ENCODE data around the gene VWA8. TPM values are rescaled to one million over a fixed set of nuclear protein-coding genes. Genes with fewer than 3 reads are reported as not detected.

The VWA8 gene
- total RNA-seq, 4 donors from 2014 or later: 12.0 to 34.0 (median 16.6) TPM

DNA sequence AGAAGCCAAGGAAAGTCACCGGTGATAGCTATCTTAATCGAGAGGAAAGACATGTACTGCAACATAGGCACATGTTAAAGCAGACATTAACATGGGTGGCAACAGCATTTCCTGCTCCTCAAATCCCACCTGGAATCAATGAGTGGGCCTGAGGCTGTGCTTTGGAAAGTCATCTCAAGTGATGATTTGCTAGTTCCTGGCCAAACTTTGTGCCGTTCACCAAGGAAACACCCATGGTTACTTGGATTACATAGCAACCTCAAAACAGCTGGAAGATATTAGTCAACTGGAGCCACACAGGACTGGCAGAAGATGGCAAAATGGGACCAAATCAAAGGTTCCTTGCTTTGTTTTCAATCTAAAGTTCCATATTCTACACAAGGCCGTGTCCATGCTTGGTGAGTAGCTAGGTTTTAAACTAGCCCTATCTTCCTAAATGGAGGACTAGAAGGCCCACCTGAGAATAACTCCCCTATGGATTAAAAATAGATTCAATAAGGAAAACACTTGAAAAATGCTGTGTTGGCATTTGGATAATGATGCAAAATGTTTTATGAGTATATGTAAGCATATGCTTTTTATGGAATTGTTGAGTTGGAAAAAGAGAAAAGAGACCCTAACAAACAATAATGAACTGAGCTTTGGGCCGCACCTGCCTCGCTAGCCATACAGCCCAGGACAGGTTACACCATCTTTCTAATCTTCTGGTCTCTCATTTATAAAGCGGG is 359.0 kb downstream of the VWA8 start:
- H3K4me3 ChIP-seq: no peak overlapping the region
- H3K27ac ChIP-seq: no peak overlapping the region
- no peaks in the 10 kb centered on the region for H3K9me3 ChIP-seq
- no peaks in the 10 kb centered on the region for H3K36me3 ChIP-seq
- no peaks in the 10 kb centered on the region for H3K4me1 ChIP-seq
- TF ChIP-seq, protein P1, sequence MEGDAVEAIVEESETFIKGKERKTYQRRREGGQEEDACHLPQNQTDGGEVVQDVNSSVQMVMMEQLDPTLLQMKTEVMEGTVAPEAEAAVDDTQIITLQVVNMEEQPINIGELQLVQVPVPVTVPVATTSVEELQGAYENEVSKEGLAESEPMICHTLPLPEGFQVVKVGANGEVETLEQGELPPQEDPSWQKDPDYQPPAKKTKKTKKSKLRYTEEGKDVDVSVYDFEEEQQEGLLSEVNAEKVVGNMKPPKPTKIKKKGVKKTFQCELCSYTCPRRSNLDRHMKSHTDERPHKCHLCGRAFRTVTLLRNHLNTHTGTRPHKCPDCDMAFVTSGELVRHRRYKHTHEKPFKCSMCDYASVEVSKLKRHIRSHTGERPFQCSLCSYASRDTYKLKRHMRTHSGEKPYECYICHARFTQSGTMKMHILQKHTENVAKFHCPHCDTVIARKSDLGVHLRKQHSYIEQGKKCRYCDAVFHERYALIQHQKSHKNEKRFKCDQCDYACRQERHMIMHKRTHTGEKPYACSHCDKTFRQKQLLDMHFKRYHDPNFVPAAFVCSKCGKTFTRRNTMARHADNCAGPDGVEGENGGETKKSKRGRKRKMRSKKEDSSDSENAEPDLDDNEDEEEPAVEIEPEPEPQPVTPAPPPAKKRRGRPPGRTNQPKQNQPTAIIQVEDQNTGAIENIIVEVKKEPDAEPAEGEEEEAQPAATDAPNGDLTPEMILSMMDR (IDR thresholded peaks at IDR 0.05): no peak
- H3K27me3 ChIP-seq: no peaks in the 10 kb centered on the region
- WGBS: 65% methylated on average over 7 of the region's 7 CpGs
- DNase-seq (ENCODE audit: low spot score in 2 of 2): no peak

DNA sequence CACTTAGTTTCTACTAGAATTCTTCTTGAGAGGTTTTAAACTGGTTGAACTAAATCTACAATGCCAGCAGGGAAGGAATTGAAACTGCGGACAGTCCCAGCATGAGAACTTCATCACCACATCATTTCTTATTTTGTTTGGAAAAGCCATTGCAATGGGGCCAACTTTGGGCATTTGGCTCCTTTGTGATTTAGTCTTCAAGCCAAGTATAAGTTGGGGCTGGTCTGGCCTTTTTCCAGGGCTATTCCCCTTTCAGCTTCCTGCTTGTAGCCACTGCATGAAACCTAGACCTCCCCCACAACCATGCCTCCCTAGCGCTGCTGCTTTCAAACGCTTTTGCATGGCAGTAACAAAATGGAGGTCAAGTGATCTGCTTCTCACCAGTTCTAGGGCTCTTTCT is 361.3 kb downstream of the VWA8 start:
- H3K27ac ChIP-seq: no peak overlapping the region
- WGBS: 86% methylated on average over 3 of the region's 3 CpGs

DNA sequence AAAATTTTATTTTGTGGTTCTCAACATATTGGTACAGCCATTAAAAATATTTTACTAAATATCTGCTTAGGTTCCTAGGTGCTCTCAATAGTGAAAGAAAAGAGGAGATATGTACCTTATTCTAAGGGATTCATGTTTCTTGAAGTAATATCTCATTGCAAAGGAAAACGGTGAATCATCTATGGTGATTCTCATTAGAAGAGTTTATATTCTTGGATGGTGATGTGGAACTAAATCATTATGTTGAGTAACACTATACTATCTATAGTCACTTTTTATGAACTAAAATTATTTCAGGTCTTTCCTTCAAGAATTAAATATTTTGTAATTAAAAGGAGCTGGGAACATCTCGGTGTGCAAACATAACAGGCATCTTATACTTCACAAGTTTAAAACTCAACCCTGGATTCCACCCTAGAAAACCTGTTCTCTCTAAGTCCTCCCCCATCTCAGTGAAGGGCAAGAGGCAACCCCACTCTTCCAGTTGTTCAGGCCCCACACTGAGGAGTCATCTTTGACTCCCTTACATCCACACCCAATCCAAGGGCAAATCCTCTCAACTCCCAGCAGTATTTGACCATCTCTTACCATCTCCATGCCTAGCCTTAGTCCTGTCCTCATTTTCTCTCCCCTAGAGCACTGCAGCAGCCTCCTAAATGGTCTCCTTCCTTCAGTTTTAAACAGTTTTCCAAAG is 363.4 kb downstream of the VWA8 start:
- Histone ChIP-seq H3K27me3 (no peaks in the 10 kb centered on the region), H3K4me3 (no peak overlapping the region), H3K36me3 (no peaks in the 10 kb centered on the region), H3K4me1 (no peaks in the 10 kb centered on the region), H3K27ac (no peak overlapping the region), H3K9me3 (no peaks in the 10 kb centered on the region)
- TF ChIP-seq, protein P1 (IDR thresholded peaks at IDR 0.05): no peak
- no peak for DNase-seq (ENCODE audit: low spot score in 2 of 2)
- 96% methylated on average over 2 of the region's 2 CpGs for whole genome bisulfite sequencing

More for the DNA sequence above, 361.3 kb downstream of the VWA8 start:
- Histone ChIP-seq H3K36me3 (no peaks in the 10 kb centered on the region), H3K27me3 (no peaks in the 10 kb centered on the region), H3K4me1 (no peaks in the 10 kb centered on the region), H3K9me3 (no peaks in the 10 kb centered on the region), H3K4me3 (no peak overlapping the region)
- TF ChIP-seq POLR2AphosphoS5 (IDR thresholded peaks at IDR 0.05): no peak
- TF ChIP-seq, protein P1 (IDR thresholded peaks at IDR 0.05): no peak
- TF ChIP-seq POLR2A (IDR thresholded peaks at IDR 0.05): no peak
- no peak for TF ChIP-seq EP300 (IDR thresholded peaks at IDR 0.05)
- no peak for DNase-seq (ENCODE audit: low spot score in 2 of 2)

DNA sequence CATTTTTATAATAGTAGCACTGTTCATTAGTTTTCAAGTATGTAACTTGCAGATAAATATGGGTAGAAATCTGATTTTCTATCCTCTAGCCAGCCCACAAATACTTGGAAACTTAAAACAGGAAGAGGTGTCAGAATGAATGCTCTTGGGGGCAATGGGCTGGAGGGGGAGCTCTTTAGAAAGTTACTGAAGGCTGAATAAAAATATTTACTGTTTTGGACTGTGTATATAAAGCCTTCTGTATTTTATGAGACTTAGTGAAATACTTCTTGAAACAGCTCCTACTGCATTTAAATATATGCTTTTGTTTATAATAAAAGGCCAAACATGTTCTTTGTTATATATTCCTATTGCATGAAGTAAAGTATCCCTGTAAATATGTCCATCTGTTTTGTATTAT is 364.7 kb downstream of the VWA8 start:
- H3K4me1 ChIP-seq: no peaks in the 10 kb centered on the region
- no peaks in the 10 kb centered on the region for H3K36me3 ChIP-seq
- no peaks in the 10 kb centered on the region for H3K27me3 ChIP-seq
- H3K4me3 ChIP-seq: no peak overlapping the region
- H3K9me3 ChIP-seq: no peaks in the 10 kb centered on the region
- H3K27ac ChIP-seq: no peak overlapping the region
- TF ChIP-seq, protein P1 (IDR thresholded peaks at IDR 0.05): no peak
- TF ChIP-seq EP300 (IDR thresholded peaks at IDR 0.05) (no peak), POLR2AphosphoS5 (IDR thresholded peaks at IDR 0.05) (no peak), POLR2A (IDR thresholded peaks at IDR 0.05) (no peak)
- DNase-seq (ENCODE audit: low spot score in 2 of 2): no peak

DNA sequence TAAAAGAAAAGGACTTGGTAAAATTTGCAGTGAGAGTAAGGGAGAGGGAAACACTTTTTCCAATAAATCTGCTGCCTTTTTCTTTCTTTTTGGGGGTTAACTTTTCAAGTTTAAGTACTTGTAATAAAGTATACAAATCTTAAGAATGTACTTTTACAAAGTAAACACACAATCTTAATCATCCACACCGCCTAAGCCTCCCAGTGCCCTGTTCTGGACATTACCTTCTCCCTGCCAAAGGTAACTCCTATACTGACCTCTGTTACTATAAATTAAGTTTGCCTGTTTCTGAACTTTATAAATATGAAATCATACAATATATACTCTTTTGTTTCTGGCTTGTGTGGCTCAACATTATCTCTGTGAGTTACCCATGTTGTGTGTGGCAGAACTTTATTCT is 365.6 kb downstream of the VWA8 start:
- no peak overlapping the region for H3K4me3 ChIP-seq
- TF ChIP-seq POLR2AphosphoS5 (IDR thresholded peaks at IDR 0.05) (no peak), POLR2A (IDR thresholded peaks at IDR 0.05) (no peak), EP300 (IDR thresholded peaks at IDR 0.05) (no peak)
- TF ChIP-seq, protein P1 (IDR thresholded peaks at IDR 0.05): no peak
- H3K36me3 ChIP-seq: no peaks in the 10 kb centered on the region
- H3K27me3 ChIP-seq: no peaks in the 10 kb centered on the region
- DNase-seq (ENCODE audit: low spot score in 2 of 2): no peak
- no peak overlapping the region for H3K27ac ChIP-seq
- H3K9me3 ChIP-seq: no peaks in the 10 kb centered on the region
- 89% methylated on average over 1 of the region's 1 CpG for WGBS
- no peaks in the 10 kb centered on the region for H3K4me1 ChIP-seq
